Caco-2 (cell line): ENCODE measurements around the gene USP8. TPM values are rescaled to one million over a fixed set of nuclear protein-coding genes. Genes with fewer than 3 reads are reported as not detected.
"Not testable (repeated sequence)": the region's sequence is repeated elsewhere in the genome, so short reads cannot be mapped to it uniquely, and the experiment has no call there.

Experiments
- BruUV-seq: library from RNA; stranded (reverse); fragments of 400-500 nt; replicated peaks from 2 replicates; lab custom pipeline; 2021; lab: Mats Ljungman, UMichigan
- CTCF ChIA-PET: fragments of 300-600 bp; sonication (Branson Sonifier 250); formaldehyde crosslinking; loops from one replicate; lab custom pipeline; 2022; ENCODE audit warnings: antibody characterized with exemption; lab: Charles Lee
- POLR2A ChIA-PET: fragments of 300-600 bp; sonication (Branson Sonifier 250); formaldehyde crosslinking; loops from one replicate; lab custom pipeline; 2022; ENCODE audit warnings: antibody characterized with exemption; lab: Charles Lee
- DNase-seq, 2 experiments: peaks; one replicate each; pipeline versions ENCODE4 v3.0.0 to v3.0.0-alpha.2; 2020 to 2022
- H3K27me3 ChIP-seq: replicated peaks from 2 replicates; pipeline ENCODE4 v1.6.0; 2011; ENCODE audit warnings: low read length; ENCODE audit not compliant: control insufficient read depth, insufficient read depth
- H3K36me3 ChIP-seq: 2 replicates; pipeline ENCODE4 v1.5.1; 2011; ENCODE audit warnings: low read length; ENCODE audit not compliant: control insufficient read depth, insufficient read depth
- H3K4me1 ChIP-seq: fragments of 250-450 bp; sonication (Bioruptor Pico); 2 replicates; pipeline ENCODE4 v1.5.1; 2020; ENCODE audit warnings: mild to moderate bottlenecking
- H3K4me3 ChIP-seq: 2 replicates; pipeline ENCODE4 v1.5.1; 2011; ENCODE audit warnings: low read depth, mild to moderate bottlenecking, control low read depth, low read length
- H3K9me3 ChIP-seq: fragments of 250-450 bp; sonication (Bioruptor Pico); 2 replicates; pipeline ENCODE4 v1.5.1; 2020; ENCODE audit warnings: mild to moderate bottlenecking, moderate library complexity
- H3K27ac Mint-ChIP-seq: one replicate; pipeline ENCODE4 v1.8.0; 2022; ENCODE audit warnings: mixed read lengths; ENCODE audit not compliant: unreplicated experiment
- H3K27me3 Mint-ChIP-seq: one replicate; pipeline ENCODE4 v1.8.0; 2022; ENCODE audit warnings: mixed read lengths; ENCODE audit not compliant: insufficient read depth, unreplicated experiment
- H3K36me3 Mint-ChIP-seq: one replicate; pipeline ENCODE4 v1.8.0; 2022; ENCODE audit warnings: mild to moderate bottlenecking, mixed read lengths; ENCODE audit not compliant: insufficient read depth, unreplicated experiment
- H3K4me1 Mint-ChIP-seq: one replicate; pipeline ENCODE4 v1.8.0; 2022; ENCODE audit warnings: low read depth, mixed read lengths; ENCODE audit not compliant: unreplicated experiment
- H3K4me3 Mint-ChIP-seq: one replicate; pipeline ENCODE4 v1.8.0; 2022; ENCODE audit warnings: mild to moderate bottlenecking, moderate library complexity, mixed read lengths; ENCODE audit not compliant: unreplicated experiment
- H3K9me3 Mint-ChIP-seq: one replicate; pipeline ENCODE4 v1.8.0; 2022; ENCODE audit warnings: mixed read lengths; ENCODE audit not compliant: unreplicated experiment
- CTCF ChIP-seq, 2 experiments: fragments of 200-600 bp in 1 of 2; IDR thresholded peaks; 1 replicate in 1 of 2; 2 replicates in 1 of 2; pipeline versions ENCODE4 v1.5.1 to v1.8.0; 2011 to 2022; ENCODE audit warnings: antibody characterized with exemption in 1 of 2, control low read depth in 1 of 2, inconsistent platforms in 1 of 2, low read depth in 1 of 2, low read length in 1 of 2, mild to moderate bottlenecking in 1 of 2, moderate library complexity in 1 of 2; ENCODE audit not compliant: insufficient read depth in 1 of 2, severe bottlenecking in 1 of 2, unreplicated experiment in 1 of 2
- intact Hi-C: fragments of 100-400 bp; cut with micrococcal nuclease; formaldehyde crosslinking; loops from one replicate; pipeline ENCODE4 v1.10.0; 2022; ENCODE audit not compliant: unreplicated experiment
- total RNA-seq: library from RNA; stranded (reverse); gene quantifications from 2 replicates; pipeline ENCODE4 v1.2.3, GENCODE V29; 2022

Gene USP8
- total RNA-seq, 1 experiment from 2014 or later: 56.2 TPM

GRCh38 chr15:50382408-50382807 lies 41.8 kb upstream of the USP8 start:
- CTCF ChIA-PET, H3K9me3 ChIP-seq, H3K27ac Mint-ChIP-seq, H3K4me1 Mint-ChIP-seq, H3K4me3 ChIP-seq, BruUV-seq, H3K4me3 Mint-ChIP-seq, H3K27me3 ChIP-seq, DNase-seq, H3K27me3 Mint-ChIP-seq, H3K9me3 Mint-ChIP-seq, intact Hi-C loops, H3K36me3 ChIP-seq, POLR2A ChIA-PET, H3K36me3 Mint-ChIP-seq, H3K4me1 ChIP-seq: not testable (repeated sequence)

GRCh38 chr15:50390554-50391264 lies 33.5 kb upstream of the USP8 start:
- Histone ChIP-seq H3K36me3 (no peaks in the 10 kb centered on the region), H3K9me3 (no peaks in the 10 kb centered on the region), H3K4me3 (no peak overlapping the region), H3K4me1 (peaks cover 8% of the 10 kb centered on the region), H3K27me3 (no peaks in the 10 kb centered on the region)
- intact Hi-C loops: no loop called here
- peak in 1 of 2 experiments; percentile 4 for DNase-seq
- H3K27me3 Mint-ChIP-seq: no peaks in the 10 kb centered on the region
- no peaks in the 10 kb centered on the region for H3K9me3 Mint-ChIP-seq
- no peak overlapping the region for H3K4me3 Mint-ChIP-seq
- H3K27ac Mint-ChIP-seq: no peak overlapping the region
- TF ChIP-seq CTCF (IDR thresholded peaks at IDR 0.05; ENCODE audit: insufficient read depth in 1 of 2, low read depth in 1 of 2, low read length in 1 of 2, severe bottlenecking in 1 of 2, unreplicated experiment in 1 of 2): no peak
- H3K36me3 Mint-ChIP-seq: no peaks in the 10 kb centered on the region
- H3K4me1 Mint-ChIP-seq: peaks cover 7% of the 10 kb centered on the region
- BruUV-seq: no TSS peak
- ChIA-PET CTCF (no interaction called here), POLR2A (no interaction called here)

DNA sequence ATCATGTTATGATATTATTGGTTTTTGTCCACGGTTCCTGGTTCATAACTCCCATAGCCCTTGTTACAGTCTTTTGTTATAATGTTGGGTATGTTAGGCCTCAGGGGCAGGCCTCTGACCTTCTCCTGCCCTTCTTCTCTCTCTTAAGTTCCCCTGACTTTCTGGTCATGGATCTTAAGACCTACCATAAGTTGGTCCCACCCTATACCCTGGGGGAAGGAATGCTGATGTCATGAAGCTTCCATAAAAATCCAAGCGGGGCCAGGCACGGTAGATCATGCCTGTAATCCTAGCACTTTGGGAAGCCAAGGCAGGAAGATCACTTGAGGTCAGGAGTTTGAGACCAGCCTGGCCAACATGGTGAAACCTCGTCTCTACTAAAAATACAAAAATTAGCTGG lies 32.6 kb upstream of the USP8 start:
- H3K9me3 ChIP-seq, H3K36me3 Mint-ChIP-seq, H3K9me3 Mint-ChIP-seq, BruUV-seq, H3K27me3 ChIP-seq, CTCF ChIA-PET, H3K4me3 ChIP-seq, intact Hi-C loops, H3K27me3 Mint-ChIP-seq, H3K36me3 ChIP-seq, H3K4me1 Mint-ChIP-seq, H3K4me3 Mint-ChIP-seq, H3K4me1 ChIP-seq: not testable (repeated sequence)
- POLR2A ChIA-PET: interaction anchor here (0.5 kb wide), 1 partner anchor 33 kb away, joined by 5 read pairs; no protein-coding TSS in a partner anchor
- H3K27ac Mint-ChIP-seq: peak overlapping the region; percentile 39
- peak in 1 of 2 experiments; percentile 59 for DNase-seq

GRCh38 chr15:50411870-50412269 lies 12.3 kb upstream of the USP8 start:
- CTCF ChIA-PET: no interaction called here
- no peaks in the 10 kb centered on the region for H3K4me1 ChIP-seq

More at GRCh38 chr15:50411870-50412269, 12.3 kb upstream of the USP8 start:
- Mint-ChIP-seq H3K9me3 (no peaks in the 10 kb centered on the region), H3K36me3 (no peaks in the 10 kb centered on the region), H3K4me3 (no peak overlapping the region), H3K27ac (no peak overlapping the region), H3K27me3 (no peaks in the 10 kb centered on the region), H3K4me1 (no peaks in the 10 kb centered on the region)
- H3K9me3 ChIP-seq: no peaks in the 10 kb centered on the region
- TF ChIP-seq CTCF (IDR thresholded peaks at IDR 0.05; ENCODE audit: insufficient read depth in 1 of 2, low read depth in 1 of 2, low read length in 1 of 2, severe bottlenecking in 1 of 2, unreplicated experiment in 1 of 2): no peak
- no peaks in the 10 kb centered on the region for H3K36me3 ChIP-seq
- no peaks in the 10 kb centered on the region for H3K27me3 ChIP-seq
- no peak for DNase-seq
- BruUV-seq: no TSS peak
- no peak overlapping the region for H3K4me3 ChIP-seq
- POLR2A ChIA-PET: no interaction called here
- intact Hi-C loops: no loop called here
